D721Med (cell line): ENCODE results near the gene CREB3L4.
"Not testable (repeated sequence)": the region's sequence is repeated elsewhere in the genome, so short reads cannot be mapped to it uniquely, and the experiment has no call there.

Experiments
- DNase-seq: peaks from one replicate; pipeline ENCODE4 v3.0.0; 2011; ENCODE audit warnings: low spot score; ENCODE audit not compliant: insufficient read length
- FAIRE-seq: peaks from 2 replicates; lab custom pipeline; 2011; peaks lifted over from hg19 to GRCh38; lab: Jason Lieb, UNC
- TF ChIP-seq, protein P1 (sequence below): IDR thresholded peaks from 2 replicates; pipeline ENCODE4 v1.5.1; 2012; ENCODE audit warnings: mild to moderate bottlenecking, control low read depth; ENCODE audit not compliant: insufficient read depth; ENCODE audit errors: missing control alignments

The CREB3L4 gene

DNA sequence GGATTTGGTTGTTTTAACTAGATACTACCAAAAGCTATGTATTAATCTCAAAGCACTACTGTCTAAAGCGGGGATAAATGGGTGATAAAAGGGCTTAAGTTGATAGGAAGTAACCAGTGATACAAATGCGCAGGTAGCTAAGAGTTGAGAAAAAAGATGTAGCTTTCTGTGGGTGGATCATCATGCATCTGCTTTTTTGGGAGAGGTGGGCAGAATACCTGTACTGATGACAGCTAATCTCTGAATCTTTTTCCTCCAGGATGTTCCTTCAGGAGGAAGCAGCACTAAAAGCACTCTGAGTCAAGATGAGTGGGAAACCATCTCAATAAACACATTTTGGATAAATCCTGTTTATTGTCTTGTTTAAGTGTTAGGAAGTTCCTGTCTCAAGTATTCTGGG is 24.1 kb downstream of the CREB3L4 start:
- TF ChIP-seq, protein P1, sequence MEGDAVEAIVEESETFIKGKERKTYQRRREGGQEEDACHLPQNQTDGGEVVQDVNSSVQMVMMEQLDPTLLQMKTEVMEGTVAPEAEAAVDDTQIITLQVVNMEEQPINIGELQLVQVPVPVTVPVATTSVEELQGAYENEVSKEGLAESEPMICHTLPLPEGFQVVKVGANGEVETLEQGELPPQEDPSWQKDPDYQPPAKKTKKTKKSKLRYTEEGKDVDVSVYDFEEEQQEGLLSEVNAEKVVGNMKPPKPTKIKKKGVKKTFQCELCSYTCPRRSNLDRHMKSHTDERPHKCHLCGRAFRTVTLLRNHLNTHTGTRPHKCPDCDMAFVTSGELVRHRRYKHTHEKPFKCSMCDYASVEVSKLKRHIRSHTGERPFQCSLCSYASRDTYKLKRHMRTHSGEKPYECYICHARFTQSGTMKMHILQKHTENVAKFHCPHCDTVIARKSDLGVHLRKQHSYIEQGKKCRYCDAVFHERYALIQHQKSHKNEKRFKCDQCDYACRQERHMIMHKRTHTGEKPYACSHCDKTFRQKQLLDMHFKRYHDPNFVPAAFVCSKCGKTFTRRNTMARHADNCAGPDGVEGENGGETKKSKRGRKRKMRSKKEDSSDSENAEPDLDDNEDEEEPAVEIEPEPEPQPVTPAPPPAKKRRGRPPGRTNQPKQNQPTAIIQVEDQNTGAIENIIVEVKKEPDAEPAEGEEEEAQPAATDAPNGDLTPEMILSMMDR: no peak
- FAIRE-seq (no peak), DNase-seq (no peak)

- FAIRE-seq: no peak
Measured at GRCh38 chr1:153995202-153995601, 27.5 kb downstream of the CREB3L4 start.

GRCh38 chr1:153995640-153996039 is 27.9 kb downstream of the CREB3L4 start:
- TF ChIP-seq, protein P1: no peak
- FAIRE-seq (no peak), DNase-seq (no peak)

More at GRCh38 chr1:153995202-153995601, 27.5 kb downstream of the CREB3L4 start:
- DNase-seq: no peak
- TF ChIP-seq, protein P1: no peak

GRCh38 chr1:153996882-153997281 is 29.2 kb downstream of the CREB3L4 start:
- DNase-seq, FAIRE-seq: not testable (repeated sequence)

GRCh38 chr1:154000420-154000819 is 32.7 kb downstream of the CREB3L4 start:
- DNase-seq (no peak), FAIRE-seq (no peak)
- TF ChIP-seq, protein P1: no peak

DNA sequence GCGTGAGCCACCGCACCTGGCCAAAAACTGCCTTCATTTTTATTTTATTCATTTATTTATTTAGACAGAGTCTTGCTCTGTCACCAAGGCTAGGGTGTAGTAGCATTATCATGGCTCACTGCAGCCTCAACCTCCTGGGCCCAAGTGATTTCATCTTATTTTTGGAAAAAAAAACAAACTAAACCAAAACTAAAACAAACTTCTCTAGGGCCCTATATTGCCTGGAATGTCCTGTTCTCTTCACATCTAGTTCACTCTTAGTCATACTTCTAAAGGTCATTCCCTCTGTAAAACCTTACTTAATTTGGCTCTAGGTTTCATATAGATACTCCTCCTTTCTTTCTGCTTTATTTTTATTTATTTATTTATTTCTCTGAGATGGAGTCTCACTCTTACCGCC is 38.4 kb downstream of the CREB3L4 start:
- no peak for DNase-seq
- TF ChIP-seq, protein P1: no peak
- no peak for FAIRE-seq

GRCh38 chr1:154012129-154012528 is 44.4 kb downstream of the CREB3L4 start:
- DNase-seq (no peak), FAIRE-seq (no peak)
- TF ChIP-seq, protein P1: no peak

DNA sequence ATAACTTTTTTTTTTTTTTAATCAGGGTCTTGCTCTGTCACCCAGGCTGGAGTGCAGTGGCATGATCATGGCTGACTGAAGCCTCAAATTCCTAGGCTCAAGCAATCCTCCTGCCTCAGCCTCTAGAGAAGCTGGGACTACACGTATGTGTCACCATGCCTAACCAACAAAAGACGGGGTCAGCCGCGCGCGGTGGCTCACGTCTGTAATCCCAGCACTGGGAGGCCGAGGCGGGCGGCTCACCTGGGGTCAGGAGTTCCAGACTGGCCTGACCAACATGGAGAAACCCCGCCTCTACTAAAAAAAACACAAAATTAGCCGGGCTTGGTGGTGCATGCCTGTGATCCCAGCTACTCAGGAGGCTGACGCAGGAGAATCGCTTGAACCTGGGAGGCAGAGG is 44.8 kb downstream of the CREB3L4 start:
- not testable (repeated sequence) for FAIRE-seq, DNase-seq
